ENCODE data around the gene ARHGAP22. TPM values are rescaled to one million over a fixed set of nuclear protein-coding genes. Genes with fewer than 3 reads are reported as not detected.

The ARHGAP22 gene
- total RNA-seq, 1 donor from 2014 or later, result 3.2 TPM

DNA sequence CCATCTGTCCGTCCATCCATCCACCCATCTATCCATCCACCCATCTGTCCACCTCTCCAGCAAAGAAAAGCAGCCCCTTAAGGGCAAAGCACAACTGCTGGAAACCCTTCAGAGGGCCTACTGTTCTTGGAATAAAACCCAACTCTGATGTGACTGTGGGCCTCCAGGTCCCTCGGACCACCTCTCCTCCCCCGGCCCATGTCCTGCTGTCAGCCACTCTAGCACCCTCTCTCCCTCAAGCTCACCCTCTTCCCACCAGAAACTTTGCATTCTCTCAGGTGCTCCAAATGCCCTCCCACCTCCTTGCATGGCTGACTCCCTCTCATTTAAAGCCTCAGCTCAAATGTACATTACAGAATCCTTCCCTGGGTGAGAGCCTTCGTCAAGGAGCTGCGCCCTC, 110.3 kb downstream of the ARHGAP22 start:
- H3K9me3 ChIP-seq, result no peaks in the 10 kb centered on the region
- intact Hi-C loops (cut with DNase I), result no loop called here
- no peaks in the 10 kb centered on the region for H3K27me3 ChIP-seq
- peak in 1 of 2 donors; percentile 71 for DNase-seq (ENCODE audit: extremely low spot score in 2 of 2)
- no peaks in the 10 kb centered on the region for H3K36me3 ChIP-seq
- H3K4me3 ChIP-seq, result no peak overlapping the region
- no peak overlapping the region for H3K27ac ChIP-seq
- TF ChIP-seq, protein P1, sequence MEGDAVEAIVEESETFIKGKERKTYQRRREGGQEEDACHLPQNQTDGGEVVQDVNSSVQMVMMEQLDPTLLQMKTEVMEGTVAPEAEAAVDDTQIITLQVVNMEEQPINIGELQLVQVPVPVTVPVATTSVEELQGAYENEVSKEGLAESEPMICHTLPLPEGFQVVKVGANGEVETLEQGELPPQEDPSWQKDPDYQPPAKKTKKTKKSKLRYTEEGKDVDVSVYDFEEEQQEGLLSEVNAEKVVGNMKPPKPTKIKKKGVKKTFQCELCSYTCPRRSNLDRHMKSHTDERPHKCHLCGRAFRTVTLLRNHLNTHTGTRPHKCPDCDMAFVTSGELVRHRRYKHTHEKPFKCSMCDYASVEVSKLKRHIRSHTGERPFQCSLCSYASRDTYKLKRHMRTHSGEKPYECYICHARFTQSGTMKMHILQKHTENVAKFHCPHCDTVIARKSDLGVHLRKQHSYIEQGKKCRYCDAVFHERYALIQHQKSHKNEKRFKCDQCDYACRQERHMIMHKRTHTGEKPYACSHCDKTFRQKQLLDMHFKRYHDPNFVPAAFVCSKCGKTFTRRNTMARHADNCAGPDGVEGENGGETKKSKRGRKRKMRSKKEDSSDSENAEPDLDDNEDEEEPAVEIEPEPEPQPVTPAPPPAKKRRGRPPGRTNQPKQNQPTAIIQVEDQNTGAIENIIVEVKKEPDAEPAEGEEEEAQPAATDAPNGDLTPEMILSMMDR (IDR thresholded peaks at IDR 0.05), result no peak
- TF ChIP-seq POLR2A (IDR thresholded peaks at IDR 0.05), result no peak
- no peak for TF ChIP-seq POLR2AphosphoS5 (IDR thresholded peaks at IDR 0.05; ENCODE audit: insufficient read depth in 1 of 2, low read depth in 1 of 2)
- H3K4me1 ChIP-seq, result peaks cover 9% of the 10 kb centered on the region

DNA sequence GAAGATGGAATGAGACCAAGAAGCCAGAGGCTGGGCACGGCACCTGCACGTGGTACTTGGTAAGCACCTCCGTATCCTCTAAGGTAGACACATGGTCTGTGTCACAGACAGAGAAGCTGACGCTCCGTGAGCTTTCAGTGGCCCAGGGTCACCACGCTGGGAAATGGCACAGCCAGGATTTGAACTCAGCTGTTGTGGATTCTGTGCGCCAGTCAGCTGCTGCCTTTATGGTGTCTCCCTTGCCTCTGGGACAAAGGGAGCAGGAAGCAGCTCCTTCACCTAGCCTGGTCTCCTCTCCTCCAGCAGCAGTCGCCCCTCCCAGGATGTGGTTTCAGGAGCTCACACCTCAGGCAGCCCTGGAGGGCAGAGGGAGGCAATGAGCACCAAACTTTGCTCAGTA, 110.8 kb downstream of the ARHGAP22 start:
- Histone ChIP-seq H3K9me3 (no peaks in the 10 kb centered on the region), H3K27ac (no peak overlapping the region), H3K36me3 (no peaks in the 10 kb centered on the region), H3K27me3 (no peaks in the 10 kb centered on the region), H3K4me1 (peaks cover 9% of the 10 kb centered on the region), H3K4me3 (no peak overlapping the region)
- intact Hi-C loops (cut with DNase I), result no loop called here
- TF ChIP-seq, protein P1 (IDR thresholded peaks at IDR 0.05), result no peak
- TF ChIP-seq POLR2AphosphoS5 (IDR thresholded peaks at IDR 0.05; ENCODE audit: insufficient read depth in 1 of 2, low read depth in 1 of 2) (no peak), POLR2A (IDR thresholded peaks at IDR 0.05) (no peak)
- DNase-seq (ENCODE audit: extremely low spot score in 2 of 2), result peak; percentile 72 to 81

DNA sequence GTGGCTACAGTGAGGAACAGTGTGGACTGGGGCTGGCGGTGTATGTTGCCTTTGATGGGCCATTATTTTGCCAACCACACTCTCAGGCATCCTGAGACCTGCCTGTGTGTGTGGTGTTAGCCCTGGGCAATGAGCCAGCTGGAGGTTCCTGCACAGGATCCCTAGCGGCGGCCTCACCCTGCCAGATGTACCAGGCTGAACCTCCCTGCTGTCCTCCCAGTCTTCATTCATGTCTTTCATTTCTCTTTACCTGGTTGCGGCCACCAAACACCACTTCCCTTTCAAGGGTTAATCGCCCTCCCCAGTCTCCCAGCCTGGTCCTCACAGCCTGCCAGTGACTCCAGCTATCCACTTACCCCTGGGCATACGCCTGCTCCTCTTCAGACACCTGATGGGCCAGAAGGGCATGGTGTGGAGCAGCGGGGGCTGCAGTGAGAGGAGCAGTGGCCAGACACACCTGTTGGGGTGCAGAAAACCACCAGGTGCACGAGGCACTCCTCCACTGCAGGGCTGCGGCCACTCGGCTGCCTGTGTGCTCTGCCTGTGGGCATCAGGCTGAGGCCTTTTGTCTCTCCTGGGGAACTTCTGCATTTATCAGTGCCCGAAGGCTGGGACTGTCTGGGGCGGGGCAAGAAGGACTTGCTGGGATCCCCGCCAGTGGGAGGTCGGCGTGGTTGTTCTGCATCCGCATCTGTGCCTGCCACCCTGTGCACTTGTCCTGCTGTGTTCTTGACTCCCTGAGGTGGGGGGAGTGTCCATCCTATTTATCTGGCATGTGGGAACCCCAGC, 111.6 kb downstream of the ARHGAP22 start:
- H3K27me3 ChIP-seq, result no peaks in the 10 kb centered on the region
- H3K4me3 ChIP-seq, result no peak overlapping the region
- DNase-seq (ENCODE audit: extremely low spot score in 2 of 2), result peak; percentile 70 to 81
- intact Hi-C loops (cut with DNase I), result no loop called here
- peaks cover 9% of the 10 kb centered on the region for H3K4me1 ChIP-seq
- TF ChIP-seq POLR2AphosphoS5 (IDR thresholded peaks at IDR 0.05; ENCODE audit: insufficient read depth in 1 of 2, low read depth in 1 of 2) (no peak), POLR2A (IDR thresholded peaks at IDR 0.05) (no peak)
- TF ChIP-seq, protein P1 (IDR thresholded peaks at IDR 0.05), result no peak
- H3K36me3 ChIP-seq, result no peaks in the 10 kb centered on the region
- no peaks in the 10 kb centered on the region for H3K9me3 ChIP-seq
- H3K27ac ChIP-seq, result no peak overlapping the region

DNA sequence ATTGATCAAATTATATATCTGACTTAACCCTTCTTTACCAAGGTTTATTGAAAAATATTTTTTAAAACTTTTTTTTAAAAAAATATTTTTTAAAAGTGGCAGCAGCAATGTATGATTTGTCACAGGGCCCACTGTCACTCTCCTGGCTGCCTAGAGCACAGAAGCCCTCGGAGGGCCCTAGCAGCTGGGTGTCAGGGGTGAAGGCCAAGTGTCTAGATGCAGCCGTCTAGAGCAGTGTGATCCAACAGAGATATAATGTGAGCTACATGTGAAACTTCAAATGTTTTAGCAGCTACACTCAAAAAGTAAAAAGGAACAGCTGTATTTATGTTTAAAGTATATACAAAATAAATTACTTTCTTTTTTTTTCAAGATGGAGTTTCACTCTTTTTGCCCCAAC, 112.7 kb downstream of the ARHGAP22 start:
- H3K27me3 ChIP-seq, result no peaks in the 10 kb centered on the region
- no peaks in the 10 kb centered on the region for H3K9me3 ChIP-seq
- H3K4me1 ChIP-seq, result peaks cover 4% of the 10 kb centered on the region
- no peak overlapping the region for H3K27ac ChIP-seq
- TF ChIP-seq, protein P1 (IDR thresholded peaks at IDR 0.05), result no peak
- TF ChIP-seq POLR2A (IDR thresholded peaks at IDR 0.05), result no peak
- TF ChIP-seq POLR2AphosphoS5 (IDR thresholded peaks at IDR 0.05; ENCODE audit: insufficient read depth in 1 of 2, low read depth in 1 of 2), result no peak
- intact Hi-C loops (cut with DNase I), result no loop called here
- H3K36me3 ChIP-seq, result no peaks in the 10 kb centered on the region
- DNase-seq (ENCODE audit: extremely low spot score in 2 of 2), result no peak
- H3K4me3 ChIP-seq, result no peak overlapping the region

Data from vagina (tissue), 2 donors.